Measurements from ENCODE around the gene HTT. TPM values are rescaled to one million over a fixed set of nuclear protein-coding genes. Genes with fewer than 3 reads are reported as not detected.

The HTT gene
- total RNA-seq, 1 experiment from 2014 or later, result 85.4 TPM

GRCh38 chr4:3292571-3293400, 218.3 kb downstream of the HTT start, which contains the start of gene RGS12 (continued):
- no peak for TF ChIP-seq NFE2L1 (CRISPR knock-in tag; IDR thresholded peaks at IDR 0.05)
- TF ChIP-seq ATF2 (CRISPR knock-in tag; IDR thresholded peaks at IDR 0.05; ENCODE audit: borderline replicate concordance, low read depth), result no peak
- no peak for TF ChIP-seq NFYB (CRISPR knock-in tag; conservative IDR thresholded peaks at IDR 0.05; ENCODE audit: low read depth)
- TF ChIP-seq ZNF263 (CRISPR knock-in tag; IDR thresholded peaks at IDR 0.05; ENCODE audit: low read depth), result no peak
- TF ChIP-seq MAX (CRISPR knock-in tag; IDR thresholded peaks at IDR 0.05), result peak; percentile 54; the same call in 1 of the 2 replicates
- no peak for TF ChIP-seq NR2C2 (CRISPR knock-in tag; IDR thresholded peaks at IDR 0.05)
- no peak for TF ChIP-seq ESRRA (CRISPR knock-in tag; IDR thresholded peaks at IDR 0.05; ENCODE audit: borderline replicate concordance)
- no peak for TF ChIP-seq NR1H2 (CRISPR knock-in tag; IDR thresholded peaks at IDR 0.05)
- TF ChIP-seq GABPB1 (CRISPR knock-in tag; IDR thresholded peaks at IDR 0.05), result no peak
- TF ChIP-seq ATF6 (CRISPR knock-in tag; IDR thresholded peaks at IDR 0.05), result no peak
- TF ChIP-seq MYBL2 (CRISPR knock-in tag; IDR thresholded peaks at IDR 0.05), result 0 out of 2 replicates have a peak, but pooled peaks have one; percentile 2
- no peak for TF ChIP-seq HMGA2 (CRISPR knock-in tag; IDR thresholded peaks at IDR 0.05)
- TF ChIP-seq ZBTB43 (CRISPR knock-in tag; IDR thresholded peaks at IDR 0.05), result no peak
- TF ChIP-seq TP53 (CRISPR knock-in tag; IDR thresholded peaks at IDR 0.05), result no peak
- no peak for TF ChIP-seq ZNF219 (CRISPR knock-in tag; IDR thresholded peaks at IDR 0.05; ENCODE audit: borderline replicate concordance)
- TF ChIP-seq E2F1 (CRISPR knock-in tag; IDR thresholded peaks at IDR 0.05), result no peak
- TF ChIP-seq ZNF423 (CRISPR knock-in tag; IDR thresholded peaks at IDR 0.05), result no peak
- no peak for TF ChIP-seq ZMAT4 (CRISPR knock-in tag; IDR thresholded peaks at IDR 0.05)
- TF ChIP-seq ZNF396 (CRISPR knock-in tag; IDR thresholded peaks at IDR 0.05; ENCODE audit: borderline replicate concordance), result no peak
- 0 out of 2 replicates have a peak, but pooled peaks have one; percentile 64 for TF ChIP-seq SMAD3 (CRISPR knock-in tag; IDR thresholded peaks at IDR 0.05; ENCODE audit: borderline replicate concordance)
- peak; percentile 25; the same call in 1 of the 2 replicates for TF ChIP-seq TCF7 (CRISPR knock-in tag; IDR thresholded peaks at IDR 0.05; ENCODE audit: low read depth)
- no peak for TF ChIP-seq FOXP1 (CRISPR knock-in tag; IDR thresholded peaks at IDR 0.05; ENCODE audit: borderline replicate concordance)
- TF ChIP-seq SP1 (CRISPR knock-in tag; conservative IDR thresholded peaks at IDR 0.05), result peak; percentile 50; the same call in 1 of the 2 replicates
- no peak for TF ChIP-seq PRRX2 (CRISPR knock-in tag; IDR thresholded peaks at IDR 0.05)
- no peak for TF ChIP-seq PREB (CRISPR knock-in tag; IDR thresholded peaks at IDR 0.05; ENCODE audit: borderline replicate concordance)
- TF ChIP-seq EMX1 (CRISPR knock-in tag; IDR thresholded peaks at IDR 0.05), result no peak
- TF ChIP-seq ZNF425 (CRISPR knock-in tag; conservative IDR thresholded peaks at IDR 0.05), result no peak

All from WTC11 (cell line).